ENCODE data around the gene RPL10L.

Gene RPL10L

DNA sequence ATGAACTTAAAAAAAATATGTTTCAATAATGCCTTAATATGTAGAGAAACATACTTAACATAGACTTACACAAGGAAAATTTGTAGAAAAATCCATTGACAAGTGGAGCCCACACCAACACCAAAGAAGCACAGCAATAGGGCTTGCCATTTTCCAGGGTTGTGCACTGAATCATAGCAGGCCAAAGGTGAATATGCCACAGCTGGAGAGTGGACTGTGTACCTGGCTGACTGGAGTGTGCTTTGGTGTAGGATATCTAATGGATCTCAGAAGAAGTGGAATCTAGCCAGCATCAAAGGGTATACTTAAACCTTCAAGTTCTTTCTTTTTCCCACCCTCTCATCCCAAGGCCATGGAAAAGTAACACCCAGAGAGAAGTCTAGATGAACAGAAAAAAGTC is 4.8 kb downstream of the RPL10L start:
- TF ChIP-seq, protein P1, sequence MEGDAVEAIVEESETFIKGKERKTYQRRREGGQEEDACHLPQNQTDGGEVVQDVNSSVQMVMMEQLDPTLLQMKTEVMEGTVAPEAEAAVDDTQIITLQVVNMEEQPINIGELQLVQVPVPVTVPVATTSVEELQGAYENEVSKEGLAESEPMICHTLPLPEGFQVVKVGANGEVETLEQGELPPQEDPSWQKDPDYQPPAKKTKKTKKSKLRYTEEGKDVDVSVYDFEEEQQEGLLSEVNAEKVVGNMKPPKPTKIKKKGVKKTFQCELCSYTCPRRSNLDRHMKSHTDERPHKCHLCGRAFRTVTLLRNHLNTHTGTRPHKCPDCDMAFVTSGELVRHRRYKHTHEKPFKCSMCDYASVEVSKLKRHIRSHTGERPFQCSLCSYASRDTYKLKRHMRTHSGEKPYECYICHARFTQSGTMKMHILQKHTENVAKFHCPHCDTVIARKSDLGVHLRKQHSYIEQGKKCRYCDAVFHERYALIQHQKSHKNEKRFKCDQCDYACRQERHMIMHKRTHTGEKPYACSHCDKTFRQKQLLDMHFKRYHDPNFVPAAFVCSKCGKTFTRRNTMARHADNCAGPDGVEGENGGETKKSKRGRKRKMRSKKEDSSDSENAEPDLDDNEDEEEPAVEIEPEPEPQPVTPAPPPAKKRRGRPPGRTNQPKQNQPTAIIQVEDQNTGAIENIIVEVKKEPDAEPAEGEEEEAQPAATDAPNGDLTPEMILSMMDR (IDR thresholded peaks at IDR 0.05; ENCODE audit: low read depth, low read length): no peak
- no peak for DNase-seq (ENCODE audit: extremely low read depth, low read depth)

DNA sequence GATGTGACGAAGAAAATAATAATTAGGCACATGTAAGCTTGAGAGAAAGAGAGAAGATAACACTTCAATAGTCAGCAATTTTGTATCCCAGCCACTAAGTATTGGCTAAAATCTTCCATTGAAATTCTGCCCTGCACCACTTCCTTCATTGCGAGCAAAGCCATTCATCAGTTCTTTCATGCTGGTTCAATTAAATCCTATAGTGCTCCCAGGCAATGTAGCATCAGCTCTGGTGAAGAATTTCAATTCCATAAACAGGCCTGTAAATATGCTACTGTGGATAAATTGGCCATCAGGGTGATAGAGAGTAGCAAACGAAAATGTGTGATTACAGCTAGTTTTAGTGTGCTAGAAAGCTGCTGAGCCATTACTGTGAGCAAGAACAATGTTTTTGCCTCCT is 24.7 kb downstream of the RPL10L start:
- DNase-seq (ENCODE audit: extremely low read depth, low read depth): no peak
- TF ChIP-seq, protein P1 (IDR thresholded peaks at IDR 0.05; ENCODE audit: low read depth, low read length): no peak
